HL-60 (cell line): ENCODE results near the gene CCNB1IP1.

ENCODE experiments used
- CTCF ChIP-seq: IDR thresholded peaks from one replicate; pipeline ENCODE4 v1.5.1; 2011; ENCODE audit warnings: low read length, control low read depth, inconsistent platforms; ENCODE audit not compliant: insufficient read depth
- POLR2AphosphoS5 ChIP-seq: IDR thresholded peaks from 2 replicates; pipeline ENCODE4 v1.6.1; 2012; ENCODE audit warnings: low read depth
- REST ChIP-seq: IDR thresholded peaks from 2 replicates; pipeline ENCODE4 v1.6.1; 2012; ENCODE audit warnings: low read depth; ENCODE audit not compliant: insufficient replicate concordance
- SPI1 ChIP-seq: IDR thresholded peaks from 2 replicates; pipeline ENCODE4 v1.6.1; 2012; ENCODE audit warnings: low read depth, mild to moderate bottlenecking, borderline replicate concordance

- TF ChIP-seq CTCF, result no peak
- no peak for TF ChIP-seq POLR2AphosphoS5
- TF ChIP-seq REST, result no peak
- TF ChIP-seq SPI1, result no peak
These were observed 44.1 kb upstream of the CCNB1IP1 start for GRCh38 chr14:20377171-20377570.
